PC-9 (cell line): Measurements from ENCODE around the gene ADAMTSL1. TPM values are rescaled to one million over a fixed set of nuclear protein-coding genes. Genes with fewer than 3 reads are reported as not detected.

Experiments
- BruUV-seq: library from RNA; stranded (reverse); fragments of 400-500 nt; replicated peaks from 2 replicates; lab custom pipeline; 2021; lab: Mats Ljungman, UMichigan
- CTCF ChIA-PET: fragments of 300-600 bp; sonication (Branson Sonifier 250); formaldehyde crosslinking; loops from one replicate; lab custom pipeline; 2022; ENCODE audit warnings: antibody characterized with exemption; lab: Charles Lee
- POLR2A ChIA-PET: fragments of 300-600 bp; sonication (Branson Sonifier 250); formaldehyde crosslinking; loops from one replicate; lab custom pipeline; 2022; ENCODE audit warnings: antibody characterized with exemption; ENCODE audit not compliant: unreplicated experiment; lab: Charles Lee
- DNase-seq, 2 experiments: peaks; one replicate each; pipeline versions ENCODE4 v3.0.0 to v3.0.0-alpha.2; 2015 to 2022; ENCODE audit warnings: mixed read lengths in 1 of 2
- H2AFZ ChIP-seq: fragments of 200-600 bp; sonication (generic); 2 replicates; pipeline ENCODE4 v1.8.1; 2017; ENCODE audit warnings: antibody characterized with exemption
- H3F3A ChIP-seq: fragments of 200-600 bp; sonication (generic); 2 replicates; pipeline ENCODE4 v1.8.1; 2017; ENCODE audit warnings: antibody characterized with exemption, mild to moderate bottlenecking, low read depth; ENCODE audit not compliant: insufficient read depth
- H3K27ac ChIP-seq: fragments of 200-600 bp; sonication (generic); 2 replicates; pipeline ENCODE4 v1.6.1; 2016; ENCODE audit warnings: mixed run types
- H3K27me3 ChIP-seq: fragments of 200-600 bp; sonication (generic); 2 replicates; pipeline ENCODE4 v1.6.1; 2016; ENCODE audit warnings: low read depth, mixed run types; ENCODE audit not compliant: insufficient read depth
- H3K36me3 ChIP-seq: fragments of 200-600 bp; sonication (generic); 2 replicates; pipeline ENCODE4 v1.6.1; 2016; ENCODE audit warnings: low read depth, mixed run types
- H3K4me1 ChIP-seq: fragments of 200-600 bp; sonication (generic); replicated peaks from 2 replicates; pipeline ENCODE4 v1.6.1; 2016; ENCODE audit warnings: mixed run types; ENCODE audit not compliant: insufficient read depth
- H3K4me2 ChIP-seq: fragments of 200-600 bp; sonication (generic); 2 replicates; pipeline ENCODE4 v1.6.1; 2017; ENCODE audit warnings: mixed run types
- H3K4me3 ChIP-seq: fragments of 200-600 bp; sonication (generic); 2 replicates; pipeline ENCODE4 v1.6.1; 2016; ENCODE audit warnings: mixed run types
- H3K79me2 ChIP-seq: fragments of 200-600 bp; sonication (generic); 2 replicates; pipeline ENCODE4 v1.6.1; 2017; ENCODE audit warnings: low read depth, mixed run types
- H3K9me2 ChIP-seq: fragments of 200-600 bp; sonication (generic); 2 replicates; pipeline ENCODE4 v1.8.1; 2017; ENCODE audit warnings: mild to moderate bottlenecking; ENCODE audit not compliant: insufficient read depth
- H3K9me3 ChIP-seq: fragments of 200-600 bp; sonication (generic); 2 replicates; pipeline ENCODE4 v1.8.1; 2016; ENCODE audit warnings: low read depth; ENCODE audit not compliant: insufficient read depth
- H4K20me1 ChIP-seq: fragments of 200-600 bp; sonication (generic); 2 replicates; pipeline ENCODE4 v1.8.1; 2017; ENCODE audit not compliant: insufficient read depth
- EZH2 ChIP-seq: fragments of 200-600 bp; sonication (generic); IDR thresholded peaks from 2 replicates; pipeline ENCODE4 v1.8.0; 2017; ENCODE audit warnings: antibody characterized with exemption, low read depth
- intact Hi-C: fragments of 100-400 bp; cut with micrococcal nuclease; formaldehyde crosslinking; loops from one replicate; pipeline ENCODE4 v1.10.0; 2022; ENCODE audit not compliant: unreplicated experiment
- total RNA-seq: library from RNA; stranded (reverse); gene quantifications from 2 replicates; pipeline ENCODE4 v1.2.3, GENCODE V29; 2021
- TF ChIP-seq, protein P1 (sequence below): fragments of 200-600 bp; sonication (generic); conservative IDR thresholded peaks from 2 replicates; pipeline ENCODE4 v1.6.1; 2017; ENCODE audit warnings: mixed run types, antibody characterized with exemption, mild to moderate bottlenecking, moderate library complexity

Gene ADAMTSL1
- total RNA-seq, 1 experiment from 2014 or later, result not detected

GRCh38 chr9:18778147-18778546 lies 304.2 kb downstream of the ADAMTSL1 start:
- H3K9me2 ChIP-seq, result no peaks in the 10 kb centered on the region
- intact Hi-C loops, result no loop called here
- H2AFZ ChIP-seq, result no peak overlapping the region
- ChIA-PET POLR2A (no interaction called here), CTCF (no interaction called here)
- no peaks in the 10 kb centered on the region for H3F3A ChIP-seq
- no TSS peak for BruUV-seq
- H3K27me3 ChIP-seq, result no peaks in the 10 kb centered on the region
- H3K4me2 ChIP-seq, result no peak overlapping the region
- no peaks in the 10 kb centered on the region for H3K4me1 ChIP-seq
- H3K79me2 ChIP-seq, result no peaks in the 10 kb centered on the region
- TF ChIP-seq EZH2, result no peak
- TF ChIP-seq, protein P1, sequence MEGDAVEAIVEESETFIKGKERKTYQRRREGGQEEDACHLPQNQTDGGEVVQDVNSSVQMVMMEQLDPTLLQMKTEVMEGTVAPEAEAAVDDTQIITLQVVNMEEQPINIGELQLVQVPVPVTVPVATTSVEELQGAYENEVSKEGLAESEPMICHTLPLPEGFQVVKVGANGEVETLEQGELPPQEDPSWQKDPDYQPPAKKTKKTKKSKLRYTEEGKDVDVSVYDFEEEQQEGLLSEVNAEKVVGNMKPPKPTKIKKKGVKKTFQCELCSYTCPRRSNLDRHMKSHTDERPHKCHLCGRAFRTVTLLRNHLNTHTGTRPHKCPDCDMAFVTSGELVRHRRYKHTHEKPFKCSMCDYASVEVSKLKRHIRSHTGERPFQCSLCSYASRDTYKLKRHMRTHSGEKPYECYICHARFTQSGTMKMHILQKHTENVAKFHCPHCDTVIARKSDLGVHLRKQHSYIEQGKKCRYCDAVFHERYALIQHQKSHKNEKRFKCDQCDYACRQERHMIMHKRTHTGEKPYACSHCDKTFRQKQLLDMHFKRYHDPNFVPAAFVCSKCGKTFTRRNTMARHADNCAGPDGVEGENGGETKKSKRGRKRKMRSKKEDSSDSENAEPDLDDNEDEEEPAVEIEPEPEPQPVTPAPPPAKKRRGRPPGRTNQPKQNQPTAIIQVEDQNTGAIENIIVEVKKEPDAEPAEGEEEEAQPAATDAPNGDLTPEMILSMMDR, result no peak
- H3K27ac ChIP-seq, result no peak overlapping the region
- no peak for DNase-seq
- no peak overlapping the region for H3K4me3 ChIP-seq
- H3K9me3 ChIP-seq, result no peaks in the 10 kb centered on the region
- no peaks in the 10 kb centered on the region for H3K36me3 ChIP-seq
- no peaks in the 10 kb centered on the region for H4K20me1 ChIP-seq

DNA sequence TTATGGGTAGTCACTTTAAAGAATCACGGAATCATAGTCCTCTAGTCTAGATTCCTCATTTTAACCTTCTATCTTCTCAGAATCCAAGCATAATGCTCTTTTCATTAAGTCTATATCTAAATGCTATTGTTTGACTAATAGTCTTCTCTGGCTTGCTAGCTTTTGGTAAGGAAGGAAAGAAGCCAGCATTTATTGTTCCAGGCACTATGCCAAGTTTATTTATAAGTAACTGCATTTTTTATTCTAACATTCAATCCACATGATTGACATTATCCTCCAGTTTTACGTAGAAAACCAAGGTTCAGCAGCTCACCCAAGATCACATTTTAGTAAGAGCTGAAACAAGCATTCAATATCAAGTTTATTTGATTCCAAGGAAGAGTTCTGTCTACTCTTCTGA lies 304.9 kb downstream of the ADAMTSL1 start:
- Histone ChIP-seq H2AFZ (no peak overlapping the region), H3K79me2 (no peaks in the 10 kb centered on the region), H3K27ac (no peak overlapping the region), H3F3A (no peaks in the 10 kb centered on the region), H3K9me2 (no peaks in the 10 kb centered on the region), H3K4me3 (no peak overlapping the region), H3K4me2 (no peak overlapping the region), H3K36me3 (no peaks in the 10 kb centered on the region), H3K4me1 (no peaks in the 10 kb centered on the region), H3K27me3 (no peaks in the 10 kb centered on the region), H3K9me3 (no peaks in the 10 kb centered on the region), H4K20me1 (no peaks in the 10 kb centered on the region)
- TF ChIP-seq, protein P1, result no peak
- TF ChIP-seq EZH2, result no peak
- intact Hi-C loops, result no loop called here
- no peak for DNase-seq
- no TSS peak for BruUV-seq
- CTCF ChIA-PET, result no interaction called here
- POLR2A ChIA-PET, result no interaction called here

GRCh38 chr9:18783909-18784308 lies 310.0 kb downstream of the ADAMTSL1 start:
- Histone ChIP-seq H3K4me3 (no peak overlapping the region), H3K36me3 (no peaks in the 10 kb centered on the region), H4K20me1 (no peaks in the 10 kb centered on the region), H3F3A (no peaks in the 10 kb centered on the region), H2AFZ (no peak overlapping the region), H3K79me2 (no peaks in the 10 kb centered on the region), H3K27ac (no peak overlapping the region), H3K27me3 (no peaks in the 10 kb centered on the region), H3K9me2 (no peaks in the 10 kb centered on the region), H3K4me1 (no peaks in the 10 kb centered on the region), H3K9me3 (no peaks in the 10 kb centered on the region), H3K4me2 (no peak overlapping the region)
- no peak for TF ChIP-seq EZH2
- TF ChIP-seq, protein P1, result no peak
- no peak for DNase-seq
- POLR2A ChIA-PET, result no interaction called here
- intact Hi-C loops, result no loop called here
- BruUV-seq, result no TSS peak
- CTCF ChIA-PET, result no interaction called here
